KG1 (cell line): ENCODE measurements around the gene FGGY.

Experiments
- DNase-seq: peaks from one replicate; lab custom pipeline; 2025; lab: John Stamatoyannopoulos, UW

The FGGY gene

GRCh38 chr1:59414406-59415133 lies 117.7 kb downstream of the FGGY start:
- no peak for DNase-seq

DNA sequence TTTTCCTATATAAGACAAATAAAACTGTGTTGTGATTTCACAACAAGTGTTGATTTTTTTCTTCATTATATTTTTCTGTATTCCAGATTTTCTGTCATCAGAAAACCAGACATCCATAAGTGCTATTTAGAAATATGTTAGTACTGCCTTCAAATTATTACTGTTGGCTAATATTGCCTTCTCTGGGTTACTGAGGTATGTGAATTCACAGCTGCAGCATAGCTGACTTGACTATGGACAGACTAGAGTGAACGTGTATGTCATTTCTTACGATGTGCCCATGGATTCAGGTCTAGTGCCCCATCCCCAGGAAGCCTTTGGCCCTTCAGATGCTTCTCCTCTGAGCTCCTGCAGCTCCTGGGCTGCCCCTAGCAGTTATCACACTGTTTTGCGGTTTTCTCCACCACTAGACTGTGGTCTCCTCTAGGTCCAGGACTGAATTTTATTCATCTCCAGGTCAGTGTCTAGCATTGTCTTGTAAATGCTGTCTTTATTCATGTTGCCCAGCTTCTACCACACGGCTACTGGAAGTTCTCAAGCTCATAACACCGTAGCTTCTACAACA lies 118.5 kb downstream of the FGGY start:
- DNase-seq, result no peak

DNA sequence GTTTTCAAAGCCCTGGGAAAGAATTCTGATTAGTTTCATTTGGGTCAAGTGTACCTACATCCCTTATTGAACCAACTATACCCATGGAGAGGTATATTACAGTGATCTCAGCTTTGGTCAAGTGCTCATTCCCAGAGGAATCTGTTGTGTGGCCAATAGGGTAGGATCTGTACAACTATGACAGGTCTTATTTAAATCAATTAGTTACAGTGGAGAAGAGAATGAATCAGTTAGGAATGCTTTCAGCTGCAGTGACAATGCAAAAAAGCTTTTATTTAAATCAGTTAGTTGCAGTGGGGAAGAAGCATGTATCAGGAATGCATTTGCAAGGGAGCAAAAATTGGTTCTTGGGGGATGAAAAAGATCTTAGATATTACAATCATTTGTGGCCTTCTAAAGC lies 119.0 kb downstream of the FGGY start:
- no peak for DNase-seq

DNA sequence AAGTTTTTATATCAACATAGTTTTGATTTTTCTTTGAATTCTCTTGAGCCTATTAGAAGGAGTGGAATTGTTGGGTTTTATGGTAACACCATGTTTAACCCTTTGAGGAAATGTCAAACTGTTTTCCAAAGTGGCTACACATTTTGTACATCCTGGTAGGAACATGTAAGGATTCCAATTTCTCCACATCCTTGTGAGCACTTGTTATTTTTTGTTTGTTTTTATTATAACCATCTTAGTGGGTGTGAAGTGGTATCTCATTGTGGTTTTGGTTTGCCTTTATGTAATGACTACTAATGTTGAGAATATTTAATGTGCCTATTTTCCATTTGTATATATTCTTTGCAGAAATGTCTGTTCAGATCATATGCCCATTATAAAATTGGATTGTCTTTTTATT lies 120.5 kb downstream of the FGGY start:
- DNase-seq, result no peak

DNA sequence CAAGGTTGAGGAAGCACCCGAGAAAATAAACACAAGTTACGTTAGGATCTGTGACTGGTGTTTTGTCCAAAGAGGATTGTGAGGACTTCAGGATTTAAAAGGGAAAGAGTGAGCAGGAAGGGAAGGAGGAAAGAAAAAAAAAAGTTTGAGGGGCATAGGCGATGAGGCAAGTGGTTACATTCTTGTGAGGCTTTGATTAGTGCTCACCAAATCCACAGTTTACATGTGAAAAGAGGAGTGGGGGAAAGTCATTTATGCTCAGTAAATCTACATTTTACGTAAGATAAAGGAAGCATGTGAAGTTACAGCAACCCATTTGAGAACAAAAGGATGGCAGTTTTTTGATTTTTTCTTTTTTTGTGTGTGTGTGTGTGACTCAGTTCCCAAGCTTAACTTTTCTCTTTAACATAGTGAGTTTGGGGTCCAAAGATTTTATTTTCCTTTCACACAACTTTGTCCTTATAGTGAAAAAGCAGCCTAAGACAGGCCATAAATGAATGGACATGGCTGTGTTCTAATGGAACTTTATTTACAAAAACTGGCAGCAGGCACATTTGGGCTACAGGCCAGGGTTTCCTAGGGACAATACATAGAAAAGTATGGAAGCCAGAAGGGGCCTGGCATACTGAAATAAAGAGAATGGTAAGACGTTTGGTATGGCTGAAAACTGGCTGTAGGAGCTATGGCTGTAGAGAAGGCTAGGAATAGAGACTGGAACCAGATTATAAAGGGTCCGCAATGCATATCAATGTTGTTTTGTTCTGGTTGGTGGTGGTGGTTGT lies 121.7 kb downstream of the FGGY start:
- no peak for DNase-seq

DNA sequence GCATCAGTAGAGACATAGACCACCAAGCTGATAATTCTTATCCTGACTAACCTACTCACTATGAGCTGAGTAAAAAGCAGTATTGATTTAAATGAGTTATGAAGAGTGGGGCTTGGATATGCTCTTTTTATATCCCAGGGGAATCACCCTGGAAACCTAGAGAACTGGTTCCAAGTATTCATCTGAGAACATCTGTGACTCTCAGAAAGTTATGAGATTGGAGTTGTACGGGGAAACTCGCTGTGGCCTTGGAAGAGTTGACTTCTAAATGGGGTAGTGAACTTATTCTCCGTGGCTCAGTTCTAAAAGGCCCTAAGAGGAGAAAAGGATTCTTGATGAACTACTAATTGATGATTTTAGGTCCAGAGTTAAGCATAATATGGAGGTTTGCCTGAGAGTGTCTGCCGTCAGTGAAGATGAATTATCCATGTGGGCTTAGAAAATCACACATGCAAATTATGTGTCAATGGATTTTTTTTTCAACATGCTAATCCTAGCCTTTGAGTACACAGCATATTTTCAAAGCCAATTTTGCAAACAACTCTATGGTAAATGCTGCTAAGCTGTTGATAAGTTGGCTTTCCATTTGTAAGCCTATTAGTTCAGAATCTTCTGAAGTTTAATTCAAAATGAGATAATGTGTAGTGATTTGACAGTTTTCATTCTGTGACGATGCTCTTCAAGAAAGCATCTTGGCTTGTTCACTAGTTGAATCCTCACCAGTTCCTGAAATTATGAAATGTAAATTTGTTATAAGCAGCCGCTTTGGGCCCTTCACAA lies 122.7 kb downstream of the FGGY start:
- DNase-seq, result no peak

DNA sequence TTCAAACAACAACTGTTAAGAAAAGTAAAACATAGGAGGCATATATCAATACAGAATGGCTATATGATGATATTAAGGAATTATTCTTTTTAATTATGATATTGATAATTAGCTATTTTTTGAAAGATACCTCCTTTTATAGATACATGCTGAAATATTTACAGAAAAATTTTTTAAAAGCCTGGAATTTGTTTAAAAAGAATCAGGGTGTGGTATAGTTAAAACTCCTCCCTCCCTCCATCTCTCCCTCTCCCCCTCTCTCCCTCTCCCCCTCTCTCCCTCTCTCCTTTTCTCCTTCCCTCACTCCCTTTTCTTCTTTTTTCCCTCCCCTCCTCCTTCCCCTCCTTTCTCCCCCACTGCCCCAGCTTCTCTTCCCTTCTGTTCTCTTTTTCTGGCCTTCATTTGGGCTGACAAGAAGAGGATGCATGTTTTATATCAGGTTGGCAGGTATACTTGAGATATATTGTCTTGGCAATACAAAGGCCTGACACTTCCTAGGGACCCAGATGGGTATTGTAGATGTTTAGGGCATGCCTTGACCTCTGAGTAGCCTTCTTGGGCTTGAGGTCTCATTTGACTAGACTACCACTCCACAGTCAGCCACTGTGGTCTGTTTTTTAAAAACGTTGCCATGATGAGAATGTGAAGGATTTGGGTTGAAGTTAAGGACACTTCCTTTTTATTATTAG lies 124.5 kb downstream of the FGGY start:
- no peak for DNase-seq

DNA sequence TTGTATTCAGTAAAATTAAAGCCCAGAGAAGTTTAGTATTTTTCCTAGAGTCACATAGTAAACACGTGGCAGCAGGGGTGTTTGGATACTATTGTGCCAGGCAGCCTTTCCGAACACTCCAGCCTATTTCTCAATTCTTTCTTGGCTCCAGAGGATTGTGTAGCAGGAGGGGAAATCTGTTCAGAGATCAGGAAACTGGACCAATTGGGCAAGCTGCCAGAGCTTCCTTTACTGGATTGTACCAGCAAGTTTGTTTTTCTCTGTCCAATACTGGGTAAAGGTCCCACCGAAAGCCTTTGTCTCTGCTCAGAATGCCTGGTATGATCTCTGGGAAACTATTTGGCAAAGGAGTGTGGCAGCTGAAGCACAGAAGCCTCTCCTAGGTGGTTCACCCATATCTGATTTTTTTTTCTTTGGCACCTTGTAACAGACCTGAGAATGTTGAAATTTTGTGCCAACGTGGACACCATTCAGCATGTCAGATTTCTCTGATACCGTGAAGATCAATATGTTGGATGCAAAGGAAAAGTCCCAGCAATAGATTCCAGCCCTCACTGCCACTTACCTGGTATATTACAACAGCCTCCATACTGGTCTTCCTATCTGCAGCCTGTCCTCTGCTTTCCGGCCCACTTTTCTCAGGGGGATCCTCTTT lies 126.2 kb downstream of the FGGY start:
- DNase-seq, result no peak

- DNase-seq, result no peak
Measured at GRCh38 chr1:59427155-59427554, 130.3 kb downstream of the FGGY start.

DNA sequence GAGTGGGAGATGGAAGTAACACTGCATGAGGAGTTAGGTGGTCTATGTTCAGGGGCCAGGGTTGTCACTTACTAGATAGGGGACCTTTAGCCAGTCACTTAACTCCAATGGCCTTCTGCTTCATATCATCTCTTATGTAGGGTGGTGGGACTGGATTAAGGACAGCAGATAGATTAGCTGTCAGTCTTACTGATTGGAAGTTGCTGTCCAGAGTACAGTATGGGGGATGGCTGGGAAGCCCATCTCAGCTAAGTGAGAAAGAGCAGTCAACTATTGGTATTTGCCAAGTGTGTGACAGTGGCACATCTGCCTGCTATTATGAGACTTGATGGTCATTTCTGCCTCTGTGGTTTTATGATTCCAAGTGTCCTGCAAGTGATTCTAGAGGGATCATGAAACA lies 130.9 kb downstream of the FGGY start:
- DNase-seq, result no peak

DNA sequence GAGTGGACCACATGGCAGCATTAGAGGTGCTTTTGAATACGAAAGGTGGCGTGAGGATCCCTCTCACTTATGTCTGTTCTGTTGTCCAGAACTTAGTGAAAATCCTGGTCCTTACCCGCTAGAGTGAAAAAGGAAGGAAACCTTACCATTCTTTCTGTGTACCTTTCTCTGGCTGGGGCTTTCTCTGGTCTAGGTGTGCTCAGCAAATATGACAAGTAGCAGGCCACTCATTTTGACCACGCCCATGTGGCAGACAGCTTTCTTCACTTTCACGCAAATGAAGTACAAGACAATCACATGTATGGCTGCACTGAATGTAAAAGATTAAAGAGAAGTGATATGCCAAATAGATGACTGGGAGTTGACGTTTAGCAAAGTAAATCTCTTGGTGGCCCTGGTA lies 131.9 kb downstream of the FGGY start:
- DNase-seq, result no peak

GRCh38 chr1:59429656-59430055 lies 132.8 kb downstream of the FGGY start:
- no peak for DNase-seq

GRCh38 chr1:59431566-59432294 lies 134.8 kb downstream of the FGGY start:
- no peak for DNase-seq

DNA sequence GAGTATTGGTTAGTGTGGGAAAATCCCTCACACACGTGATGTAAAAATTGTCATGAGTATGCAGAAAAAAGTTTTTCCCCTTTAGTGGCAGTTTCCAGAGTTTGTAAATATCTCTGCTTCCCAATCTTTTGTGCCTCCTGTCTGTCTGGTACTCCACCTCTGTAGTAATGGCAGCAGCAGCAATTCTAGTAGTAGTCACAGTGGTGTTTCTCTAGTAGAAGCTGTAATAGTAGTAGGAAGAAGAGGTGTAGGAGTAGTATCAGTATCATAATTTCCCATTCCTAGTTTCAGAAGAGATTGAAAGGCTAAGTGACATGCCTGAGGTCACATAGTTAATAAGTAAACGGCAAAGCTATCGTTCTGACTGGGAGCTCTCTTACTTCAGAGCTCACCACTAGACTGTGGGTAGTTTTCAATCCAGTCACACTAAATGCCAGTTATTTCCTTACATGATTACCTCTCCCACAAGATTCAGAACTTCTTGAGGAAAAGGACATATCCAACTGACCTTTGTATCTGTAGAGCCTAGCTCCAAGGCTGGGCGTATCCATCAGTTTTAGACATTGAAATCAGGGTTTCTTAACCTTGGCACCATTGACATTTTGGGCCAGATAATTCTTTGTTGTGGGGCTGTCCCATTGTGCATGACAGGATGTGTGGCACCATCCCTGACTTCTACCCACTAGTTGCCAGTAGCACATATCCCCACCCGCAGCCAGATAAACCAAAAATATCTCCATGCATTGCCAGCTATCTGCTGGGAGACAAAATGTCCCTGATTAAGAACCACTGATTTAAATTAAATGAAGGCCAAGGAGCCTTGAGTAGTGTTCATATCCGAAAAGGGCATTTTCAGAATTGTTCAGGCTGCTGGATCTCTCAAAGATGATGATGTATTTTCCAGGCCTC lies 135.9 kb downstream of the FGGY start:
- DNase-seq, result no peak

- no peak for DNase-seq
Measured at GRCh38 chr1:59433440-59433813, 136.5 kb downstream of the FGGY start.

- no peak for DNase-seq
Measured at GRCh38 chr1:59434336-59434735, 137.4 kb downstream of the FGGY start.

GRCh38 chr1:59436637-59437036 lies 139.7 kb downstream of the FGGY start:
- DNase-seq, result no peak

- DNase-seq, result no peak
Measured at GRCh38 chr1:59438058-59438560, 141.2 kb downstream of the FGGY start.

DNA sequence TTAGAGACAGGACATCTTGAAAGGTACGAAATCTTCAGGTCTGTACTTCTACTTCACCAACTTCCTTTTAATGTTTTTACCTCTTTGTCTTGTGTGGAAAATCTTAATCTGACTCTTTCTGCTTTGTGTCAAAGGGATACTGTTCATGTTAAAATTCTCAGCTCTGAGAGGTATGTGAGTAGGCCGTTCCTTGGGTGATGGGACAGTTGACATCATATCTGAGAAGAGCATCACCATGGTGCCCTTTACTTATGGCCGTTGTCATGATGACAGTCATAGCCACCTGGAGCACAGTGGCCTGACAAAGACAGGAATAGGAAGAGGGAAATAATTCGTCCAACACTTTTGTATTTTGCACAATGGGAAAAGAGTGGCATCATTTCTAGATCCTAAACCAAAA lies 145.6 kb downstream of the FGGY start:
- DNase-seq, result no peak
